H1 (cell line): ENCODE data around the gene RSPH9. TPM values are rescaled to one million over a fixed set of nuclear protein-coding genes. Genes with fewer than 3 reads are reported as not detected.

ENCODE experiments used
- CTCF ChIA-PET: fragments of 300-600 bp; sonication (Branson Sonifier 250); formaldehyde crosslinking; loops from one replicate; lab custom pipeline; 2021; ENCODE audit not compliant: partially characterized antibody; lab: Charles Lee
- POLR2A ChIA-PET: fragments of 300-600 bp; sonication (Branson Sonifier 250); formaldehyde crosslinking; loops from one replicate; lab custom pipeline; 2021; ENCODE audit warnings: inconsistent platforms; ENCODE audit not compliant: partially characterized antibody; lab: Charles Lee
- DNase-seq, 2 experiments: peaks; one replicate each; pipeline versions ENCODE4 v3.0.0 to v3.0.0-alpha.2; 2010 to 2022; ENCODE audit warnings: low spot score in 2 of 2, low read depth in 1 of 2, mixed read lengths in 1 of 2
- FAIRE-seq: peaks from 2 replicates; lab custom pipeline; 2011; peaks lifted over from hg19 to GRCh38; lab: Jason Lieb, UNC
- H2AFZ ChIP-seq: 2 replicates; pipeline ENCODE4 v1.8.1; 2012; ENCODE audit warnings: low read length, inconsistent platforms
- H2AK5ac ChIP-seq: 2 replicates; pipeline ENCODE4 v1.6.1; 2013; ENCODE audit warnings: low read depth, low read length
- H2BK120ac ChIP-seq: replicated peaks from 2 replicates; pipeline ENCODE3; 2013; ENCODE audit warnings: low read depth, low read length, inconsistent platforms
- H2BK12ac ChIP-seq: 2 replicates; pipeline ENCODE4 v1.6.1; 2013; ENCODE audit warnings: low read depth, low read length
- H2BK15ac ChIP-seq: 2 replicates; pipeline ENCODE4 v1.6.1; 2013; ENCODE audit warnings: low read length
- H2BK20ac ChIP-seq: 2 replicates; pipeline ENCODE4 v1.6.1; 2013; ENCODE audit warnings: low read length
- H2BK5ac ChIP-seq: 2 replicates; pipeline ENCODE4 v1.6.1; 2013; ENCODE audit warnings: low read depth, low read length
- H3K14ac ChIP-seq: 2 replicates; pipeline ENCODE4 v1.6.1; 2013; ENCODE audit warnings: inconsistent platforms; ENCODE audit not compliant: insufficient read length
- H3K18ac ChIP-seq: 2 replicates; pipeline ENCODE4 v1.6.1; 2013; ENCODE audit warnings: low read length; ENCODE audit errors: extremely low read depth
- H3K23ac ChIP-seq: 2 replicates; pipeline ENCODE4 v1.6.1; 2013; ENCODE audit warnings: inconsistent platforms; ENCODE audit not compliant: insufficient read length
- H3K23me2 ChIP-seq: 2 replicates; pipeline ENCODE4 v1.6.1; 2013; ENCODE audit warnings: low read depth, low read length
- H3K27ac ChIP-seq: 2 replicates; pipeline ENCODE4 v1.6.1; 2011; ENCODE audit warnings: low read depth, low read length, inconsistent platforms
- H3K27me3 ChIP-seq, 4 experiments: replicated peaks in 1 of 4; 1 replicate in 1 of 4; 2 replicates in 3 of 4; pipeline versions ENCODE4 v1.6.1 to v1.8.1; 2011 to 2013; ENCODE audit warnings: low read length in 3 of 4, mild to moderate bottlenecking in 3 of 4, inconsistent platforms in 2 of 4, mixed read lengths in 2 of 4, moderate library complexity in 1 of 4; ENCODE audit not compliant: control insufficient read depth in 3 of 4, insufficient read depth in 3 of 4; ENCODE audit errors: extremely low read depth in 1 of 4
- H3K36me3 ChIP-seq, 4 experiments: 2 replicates each; pipeline versions ENCODE4 v1.6.1 to v1.8.1; 2011 to 2013; ENCODE audit warnings: mild to moderate bottlenecking in 4 of 4, low read length in 3 of 4, moderate library complexity in 2 of 4, control low read depth in 1 of 4, inconsistent platforms in 1 of 4; ENCODE audit not compliant: insufficient read depth in 4 of 4, control insufficient read depth in 2 of 4
- H3K4ac ChIP-seq: replicated peaks from 2 replicates; pipeline ENCODE3; 2013; ENCODE audit warnings: low read length, low read depth, mixed read lengths, inconsistent platforms; ENCODE audit not compliant: insufficient read length
- H3K4me1 ChIP-seq, 4 experiments: replicated peaks in 1 of 4; 1 replicate in 1 of 4; 2 replicates in 3 of 4; pipeline versions ENCODE4 v1.6.1 to v1.8.1; 2011 to 2013; ENCODE audit warnings: low read length in 3 of 4, inconsistent platforms in 2 of 4, mixed read lengths in 1 of 4; ENCODE audit not compliant: insufficient read depth in 4 of 4, control insufficient read depth in 3 of 4
- H3K4me2 ChIP-seq, 2 experiments: 2 replicates each; pipeline versions ENCODE4 v1.6.1 to v1.8.1; 2011 to 2013; ENCODE audit warnings: low read depth in 2 of 2, low read length in 2 of 2, control low read depth in 1 of 2, inconsistent platforms in 1 of 2, mild to moderate bottlenecking in 1 of 2; ENCODE audit not compliant: insufficient read depth in 1 of 2
- H3K4me3 ChIP-seq, 4 experiments: fragments of 200-600, 300-600 bp in 1 of 4; sonication (generic), shearing (Covaris generic), sonication (Bioruptor Twin) in 1 of 4; 2 replicates each; pipeline versions ENCODE4 v1.5.1 to v1.8.1; 2011 to 2016; ENCODE audit warnings: low read length in 4 of 4, low read depth in 3 of 4, control low read depth in 2 of 4, inconsistent platforms in 2 of 4, mild to moderate bottlenecking in 2 of 4, mixed read lengths in 1 of 4, moderate library complexity in 1 of 4; ENCODE audit not compliant: insufficient read depth in 2 of 4; ENCODE audit errors: extremely low read depth in 1 of 4
- H3K56ac ChIP-seq: replicated peaks from 2 replicates; pipeline ENCODE3; 2013; ENCODE audit warnings: low read depth, mild to moderate bottlenecking, mixed read lengths, low read length, inconsistent platforms; ENCODE audit not compliant: insufficient read length
- H3K79me1 ChIP-seq: 2 replicates; pipeline ENCODE4 v1.6.1; 2013; ENCODE audit warnings: low read depth, low read length, control low read depth
- H3K79me2 ChIP-seq, 2 experiments: 2 replicates each; pipeline versions ENCODE4 v1.6.1 to v1.8.1; 2012 to 2013; ENCODE audit warnings: low read length in 2 of 2, mild to moderate bottlenecking in 2 of 2, inconsistent platforms in 1 of 2; ENCODE audit not compliant: insufficient read depth in 2 of 2, control insufficient read depth in 1 of 2
- H3K9ac ChIP-seq, 4 experiments: replicated peaks in 1 of 4; 1 replicate in 1 of 4; 2 replicates in 3 of 4; pipeline versions ENCODE4 v1.6.1 to v1.8.1; 2011 to 2013; ENCODE audit warnings: low read depth in 3 of 4, low read length in 3 of 4, control low read depth in 2 of 4, mild to moderate bottlenecking in 2 of 4, moderate library complexity in 2 of 4, inconsistent platforms in 1 of 4; ENCODE audit errors: extremely low read depth in 1 of 4
- H3K9me3 ChIP-seq, 2 experiments: 2 replicates each; pipeline versions ENCODE4 v1.6.1 to v1.8.1; 2012 to 2013; ENCODE audit warnings: mild to moderate bottlenecking in 2 of 2, moderate library complexity in 2 of 2, control low read depth in 1 of 2, inconsistent platforms in 1 of 2, low read depth in 1 of 2, low read length in 1 of 2, mixed read lengths in 1 of 2; ENCODE audit not compliant: insufficient read depth in 2 of 2
- H4K20me1 ChIP-seq, 2 experiments: replicated peaks in 1 of 2; 2 replicates each; pipeline versions ENCODE3 to v1.8.1; 2011 to 2013; ENCODE audit warnings: inconsistent platforms in 2 of 2, low read length in 2 of 2, mild to moderate bottlenecking in 1 of 2; ENCODE audit not compliant: insufficient read depth in 2 of 2, control insufficient read depth in 1 of 2
- H4K5ac ChIP-seq: 2 replicates; pipeline ENCODE4 v1.6.1; 2013; ENCODE audit warnings: low read length, low read depth, mixed read lengths, inconsistent platforms; ENCODE audit not compliant: insufficient read length
- H4K8ac ChIP-seq: 2 replicates; pipeline ENCODE4 v1.8.0; 2013; ENCODE audit warnings: mild to moderate bottlenecking, moderate library complexity, low read length, inconsistent platforms; ENCODE audit not compliant: insufficient read depth; ENCODE audit errors: extremely low read depth
- H4K91ac ChIP-seq: replicated peaks from 2 replicates; pipeline ENCODE3; 2013; ENCODE audit warnings: low read length, mixed read lengths, inconsistent platforms; ENCODE audit not compliant: insufficient read length
- ASH2L ChIP-seq: fragments of 200-600, 300-600 bp; sonication (generic); IDR thresholded peaks from one replicate; pipeline ENCODE4 v1.7.1; 2017; ENCODE audit warnings: low read length
- BRCA1 ChIP-seq: IDR thresholded peaks from 2 replicates; pipeline ENCODE4 v1.6.1; 2012; ENCODE audit warnings: low read depth, low read length, improper control_type of control experiment
- CBX5 ChIP-seq: fragments of 300-800, 300-1000 bp; sonication (generic); IDR thresholded peaks from 2 replicates; pipeline ENCODE4 v1.7.1; 2016; ENCODE audit warnings: antibody characterized with exemption, low read length, low read depth
- CREB1 ChIP-seq: IDR thresholded peaks from 2 replicates; pipeline ENCODE4 v1.6.1; 2012; ENCODE audit warnings: inconsistent platforms
- EP300 ChIP-seq, 2 experiments: IDR thresholded peaks; 1 replicate in 1 of 2; 2 replicates in 1 of 2; pipeline ENCODE4 v1.6.1; 2011 to 2012; ENCODE audit warnings: low read depth in 2 of 2, low read length in 2 of 2, mild to moderate bottlenecking in 2 of 2, borderline replicate concordance in 1 of 2, inconsistent platforms in 1 of 2, moderate library complexity in 1 of 2
- HDAC2 ChIP-seq, 2 experiments: fragments of 300-600 bp in 1 of 2; sonication (generic) in 1 of 2; IDR thresholded peaks; 2 replicates each; pipeline ENCODE4 v1.6.1; 2011 to 2012; ENCODE audit warnings: low read depth in 2 of 2, low read length in 2 of 2, mild to moderate bottlenecking in 2 of 2, moderate library complexity in 2 of 2, borderline replicate concordance in 1 of 2, inconsistent platforms in 1 of 2
- KDM4A ChIP-seq: IDR thresholded peaks from one replicate; pipeline ENCODE4 v1.7.1; 2012; ENCODE audit warnings: low read depth, mild to moderate bottlenecking, moderate library complexity, low read length, inconsistent platforms; ENCODE audit not compliant: severe bottlenecking
- KDM5A ChIP-seq: fragments of 200-600 bp; IDR thresholded peaks from 2 replicates; pipeline ENCODE4 v1.7.1; 2012; ENCODE audit warnings: mild to moderate bottlenecking, low read length, inconsistent platforms, mixed read lengths
- POLR2A ChIP-seq, 2 experiments: IDR thresholded peaks; 1 replicate in 1 of 2; 2 replicates in 1 of 2; pipeline ENCODE4 v1.6.1; 2011; ENCODE audit warnings: low read depth in 2 of 2, low read length in 2 of 2, mild to moderate bottlenecking in 2 of 2; ENCODE audit errors: control extremely low read depth in 1 of 2
- SIRT6 ChIP-seq: IDR thresholded peaks from one replicate; pipeline ENCODE4 v1.7.1; 2012; ENCODE audit warnings: low read length, inconsistent platforms
- SP2 ChIP-seq: IDR thresholded peaks from 2 replicates; pipeline ENCODE4 v1.6.1; 2012; ENCODE audit warnings: mild to moderate bottlenecking, low read length, inconsistent platforms
- SP4 ChIP-seq: IDR thresholded peaks from 2 replicates; pipeline ENCODE4 v1.6.1; 2012; ENCODE audit warnings: low read length, inconsistent platforms
- SRF ChIP-seq: IDR thresholded peaks from 2 replicates; pipeline ENCODE4 v1.6.1; 2011; ENCODE audit warnings: mild to moderate bottlenecking, low read depth, low read length, moderate library complexity
- TBP ChIP-seq: IDR thresholded peaks from 2 replicates; pipeline ENCODE4 v1.6.1; 2011; ENCODE audit warnings: low read depth, low read length, improper control_type of control experiment
- TEAD4 ChIP-seq: IDR thresholded peaks from 2 replicates; pipeline ENCODE4 v1.6.1; 2012; ENCODE audit warnings: low read depth, low read length, inconsistent platforms, mixed read lengths
- WGBS, 2 experiments: shearing (Covaris generic) in 1 of 2; methylation state at CpG; one replicate each; pipeline versions ENCODE4 v1.1.6 to v1.1.7; 2013 to 2015; ENCODE audit warnings: low lambda C conversion rate in 2 of 2, mixed read lengths in 2 of 2, inconsistent platforms in 1 of 2, low coverage in 1 of 2, missing lambda C conversion rate in 1 of 2; ENCODE audit not compliant: insufficient replicate concordance in 2 of 2, insufficient coverage in 1 of 2, insufficient read length in 1 of 2; ENCODE audit errors: extremely low coverage in 1 of 2, missing lambda C conversion rate in 1 of 2; 5-methylcytosine and 5-hydroxymethylcytosine counted together
- polyA plus RNA-seq, 7 experiments: library from polyadenylated mRNA; depleted of rRNA in 3 of 7; stranded (reverse) in 5 of 7; unstranded in 2 of 7; fragments of >200 nt in 5 of 7; fragments of 200-250 nt in 2 of 7; gene quantifications; 1 replicate in 5 of 7; 2 replicates in 1 of 7; 4 replicates in 1 of 7; pipeline versions ENCODE4 v1.2.1 to v1.2.3, GENCODE V29; 2011 to 2013; ENCODE audit warnings: missing spikeins in 2 of 7, mixed read lengths in 2 of 7
- total RNA-seq: library from RNA; stranded (reverse); fragmentation: NEBNext Ultra II Directional; extraction: Animal tissue kit (Norgen Biotek cat#: 25700); gene quantifications from 2 replicates; pipeline ENCODE4 v1.2.1, GENCODE V29; 2021

The RSPH9 gene
- total and polyA plus RNA-seq, 2 of the 8 experiments (the other 6 are each of a cell fraction or from before 2014, with no cell fraction given) = 0.15 to 0.23 TPM

- Histone ChIP-seq H3K79me2 (peaks cover 0 to 12% of the 10 kb centered on the region in 2 experiments; a peak in 2 of 4 replicates), H2BK5ac (no peak overlapping the region), H2BK120ac (no peak overlapping the region), H3K14ac (no peak overlapping the region), H4K91ac (no peak overlapping the region), H4K20me1 (peaks cover 2 to 12% of the 10 kb centered on the region in 2 experiments), H3K9me3 (no peaks in the 10 kb centered on the region), H3K36me3 (peaks cover 31 to 67% (median 47%) of the 10 kb centered on the region in 4 experiments), H3K56ac (no peak overlapping the region), H3K9ac (no peak overlapping the region), H2AFZ (no peak overlapping the region), H2BK20ac (no peak overlapping the region), H2AK5ac (no peak overlapping the region), H3K4me1 (no peaks in the 10 kb centered on the region), H3K27me3 (no peaks in the 10 kb centered on the region), H3K4ac (no peak overlapping the region), H3K18ac (no peak overlapping the region), H4K8ac (no peak overlapping the region), H2BK15ac (no peak overlapping the region), H3K27ac (no peak overlapping the region), H3K79me1 (peaks cover 7% of the 10 kb centered on the region), H2BK12ac (no peak overlapping the region), H3K4me2 (no peak overlapping the region), H3K23me2 (no peaks in the 10 kb centered on the region), H3K4me3 (no peak overlapping the region), H4K5ac (no peak overlapping the region), H3K23ac (no peak overlapping the region)
- DNase-seq (no peak), FAIRE-seq (no peak)
- ChIA-PET CTCF (interaction anchor here (1.1 to 5.2 kb wide), 4 partner anchors 9 to 402 kb away, joined by 3 to 58 read pairs (median 6); no protein-coding TSS in a partner anchor), POLR2A (interaction anchor here (1.7 to 2.5 kb wide), 3 partner anchors 8 to 12 kb away, joined by 7 to 10 read pairs (median 7); no protein-coding TSS in a partner anchor)
- WGBS, 2 experiments = 92% methylated on average over 7 of the region's 7 CpGs; no CpG with 5 or more reads in 1 of the 2 experiments
- TF ChIP-seq CREB1 = no peak
- no peak for TF ChIP-seq SP2
- TF ChIP-seq CBX5 = no peak
- no peak for TF ChIP-seq KDM4A
- TF ChIP-seq SRF = no peak
- no peak for TF ChIP-seq POLR2A (IDR thresholded peaks at IDR 0.05; ENCODE audit: control extremely low read depth in 1 of 2, low read depth in 2 of 2, low read length in 2 of 2)
- no peak for TF ChIP-seq BRCA1
- TF ChIP-seq TBP = no peak
- no peak for TF ChIP-seq SIRT6
- TF ChIP-seq TEAD4 = no peak
- TF ChIP-seq KDM5A = no peak
- TF ChIP-seq HDAC2 (IDR thresholded peaks at IDR 0.05; ENCODE audit: borderline replicate concordance in 1 of 2, low read depth in 2 of 2, low read length in 2 of 2) = no peak
- TF ChIP-seq EP300 (IDR thresholded peaks at IDR 0.05; ENCODE audit: borderline replicate concordance in 1 of 2, low read depth in 2 of 2, low read length in 2 of 2) = no peak
- TF ChIP-seq SP4 = no peak
- no peak for TF ChIP-seq ASH2L
Observed at GRCh38 chr6:43676962-43677606, 32.2 kb downstream of the RSPH9 start.
